Thyroid gland (tissue), 4 donors: Measurements from ENCODE around the gene ACP2. TPM values are rescaled to one million over a fixed set of nuclear protein-coding genes. Genes with fewer than 3 reads are reported as not detected.

ENCODE experiments used
- DNase-seq, 2 donors: peaks; one replicate each; pipeline ENCODE4 v3.0.0-alpha.2; 2019
- H3K27ac ChIP-seq, 3 donors: fragments of 200-600 bp; sonication (generic); 1 replicate in 2 of 3; 2 replicates in 1 of 3; pipeline ENCODE4 v1.5.1; 2016 to 2019; ENCODE audit warnings: mild to moderate bottlenecking in 1 of 3, moderate library complexity in 1 of 3
- H3K27me3 ChIP-seq: fragments of 200-600 bp; sonication (generic); one replicate; pipeline ENCODE4 v1.5.1; 2019
- H3K36me3 ChIP-seq, 2 donors: fragments of 200-600 bp; sonication (generic); one replicate each; pipeline ENCODE4 v1.5.1; 2016 to 2019
- H3K4me1 ChIP-seq, 2 donors: fragments of 200-600 bp; sonication (generic); one replicate each; pipeline ENCODE4 v1.5.1; 2017 to 2019
- H3K4me3 ChIP-seq, 3 donors: fragments of 200-600 bp; sonication (generic); replicated peaks in 1 of 3; 1 replicate in 2 of 3; 2 replicates in 1 of 3; pipeline ENCODE4 v1.5.1; 2016; ENCODE audit warnings: mild to moderate bottlenecking in 1 of 3
- H3K9me3 ChIP-seq: fragments of 200-600 bp; sonication (generic); one replicate; pipeline ENCODE4 v1.5.1; 2017
- CTCF ChIP-seq, 6 experiments: fragments of 200-600 bp in 3 of 6; fragments of 450-650 bp in 3 of 6; sonication (generic) in 3 of 6; IDR thresholded peaks; one replicate each; pipeline ENCODE4 v1.5.1; 2016 to 2019; ENCODE audit warnings: antibody characterized with exemption in 6 of 6, mild to moderate bottlenecking in 2 of 6, inconsistent platforms in 1 of 6, moderate library complexity in 1 of 6
- POLR2A ChIP-seq, 2 donors: fragments of 450-650 bp; IDR thresholded peaks; one replicate each; pipeline ENCODE4 v1.6.1; 2017; ENCODE audit warnings: antibody characterized with exemption in 2 of 2, mild to moderate bottlenecking in 2 of 2, moderate library complexity in 1 of 2
- WGBS, 2 donors: methylation state at CpG; one replicate each; pipeline ENCODE4 v1.1.5; 2017; 5-methylcytosine and 5-hydroxymethylcytosine counted together
- intact Hi-C: fragments of 100-400 bp; cut with DNase I; formaldehyde crosslinking; loops from one replicate; pipeline ENCODE4 v1.15.1; 2023
- total RNA-seq, 4 donors: library from RNA; depleted of rRNA; stranded (reverse); fragments of >200 nt; gene quantifications; one replicate each; pipeline ENCODE4 v1.2.3, GENCODE V29; 2016

Gene ACP2
- total RNA-seq, 4 donors from 2014 or later: 32.4 to 98.5 (median 73.3) TPM

- H3K27me3 ChIP-seq: no peaks in the 10 kb centered on the region
- H3K4me3 ChIP-seq: no peak overlapping the region
- no peaks in the 10 kb centered on the region for H3K9me3 ChIP-seq
- no peak overlapping the region for H3K27ac ChIP-seq
- peaks cover 93 to 95% of the 10 kb centered on the region in 2 donors for H3K36me3 ChIP-seq
- no peak for DNase-seq
- intact Hi-C loops: no loop called here
- H3K4me1 ChIP-seq: no peaks in the 10 kb centered on the region
- TF ChIP-seq CTCF (IDR thresholded peaks at IDR 0.05) (no peak), POLR2A (IDR thresholded peaks at IDR 0.05) (no peak)
Measured at GRCh38 chr11:47280099-47280498, 31.5 kb upstream of the ACP2 start.

- 92 to 95% methylated on average over 4 of the region's 4 CpGs for WGBS, 2 donors
- no peaks in the 10 kb centered on the region for H3K9me3 ChIP-seq
- peaks cover 87 to 88% of the 10 kb centered on the region in 2 donors for H3K36me3 ChIP-seq
- intact Hi-C loops: loop anchor here (10.0 kb wide), 1 partner anchor 66 kb away; no protein-coding TSS in a partner anchor
- no peak overlapping the region for H3K4me3 ChIP-seq
- TF ChIP-seq POLR2A (IDR thresholded peaks at IDR 0.05): no peak
- no peak for TF ChIP-seq CTCF (IDR thresholded peaks at IDR 0.05)
- H3K27me3 ChIP-seq: no peaks in the 10 kb centered on the region
- DNase-seq: no peak
- no peaks in the 10 kb centered on the region for H3K4me1 ChIP-seq
- H3K27ac ChIP-seq: no peak overlapping the region
Measured at GRCh38 chr11:47278769-47279168, 30.2 kb upstream of the ACP2 start.

- no peak for DNase-seq
- no peaks in the 10 kb centered on the region for H3K9me3 ChIP-seq
- H3K36me3 ChIP-seq: peaks cover 79 to 81% of the 10 kb centered on the region in 2 donors
- TF ChIP-seq CTCF (IDR thresholded peaks at IDR 0.05): no peak
- no peak for TF ChIP-seq POLR2A (IDR thresholded peaks at IDR 0.05)
- 88 to 95% methylated on average over 3 of the region's 3 CpGs for WGBS, 2 donors
- no peak overlapping the region for H3K4me3 ChIP-seq
- intact Hi-C loops: loop anchor here (10.0 kb wide), 1 partner anchor 67 kb away; no protein-coding TSS in a partner anchor
- H3K4me1 ChIP-seq: no peaks in the 10 kb centered on the region
- no peaks in the 10 kb centered on the region for H3K27me3 ChIP-seq
- H3K27ac ChIP-seq: no peak overlapping the region
Measured at GRCh38 chr11:47278058-47278457, 29.4 kb upstream of the ACP2 start.

- no peaks in the 10 kb centered on the region for H3K27me3 ChIP-seq
- peaks cover 0 to 8% of the 10 kb centered on the region in 2 donors for H3K4me1 ChIP-seq
- no peaks in the 10 kb centered on the region for H3K9me3 ChIP-seq
- intact Hi-C loops: loop anchor here (10.0 kb wide), 1 partner anchor 68 kb away; no protein-coding TSS in a partner anchor
- TF ChIP-seq POLR2A (IDR thresholded peaks at IDR 0.05) (no peak), CTCF (IDR thresholded peaks at IDR 0.05) (no peak)
- no peak overlapping the region for H3K27ac ChIP-seq
- peaks cover 69 to 71% of the 10 kb centered on the region in 2 donors for H3K36me3 ChIP-seq
- no peak overlapping the region for H3K4me3 ChIP-seq
- WGBS, 2 donors: 98% methylated on average over 4 of the region's 4 CpGs
- DNase-seq: no peak
Measured at GRCh38 chr11:47276923-47277322, 28.3 kb upstream of the ACP2 start.

GRCh38 chr11:47274495-47275235 is 26.1 kb upstream of the ACP2 start:
- DNase-seq: no peak
- WGBS, 2 donors: 96% methylated on average over 28 of the region's 28 CpGs
- Histone ChIP-seq H3K27me3 (no peaks in the 10 kb centered on the region), H3K9me3 (no peaks in the 10 kb centered on the region), H3K4me1 (peaks cover 12 to 16% of the 10 kb centered on the region in 2 donors), H3K36me3 (peaks cover 48 to 49% of the 10 kb centered on the region in 2 donors), H3K4me3 (no peak overlapping the region), H3K27ac (no peak overlapping the region)
- no peak for TF ChIP-seq POLR2A (IDR thresholded peaks at IDR 0.05)
- no peak for TF ChIP-seq CTCF (IDR thresholded peaks at IDR 0.05)
- intact Hi-C loops: loop anchor here (10.0 kb wide), 1 partner anchor 70 kb away; no protein-coding TSS in a partner anchor
